GM21717 (cell line): ENCODE results near the gene FAM222B.
A peak's percentile ranks its signal among the peaks of the same experiment; 100 is the strongest.

Experiments
- ATAC-seq: cut with Tn5 transposase; IDR thresholded peaks from one replicate; pipeline ENCODE4 v1.9.1; 2021; ENCODE audit warnings: mild to moderate bottlenecking, moderate library complexity; ENCODE audit not compliant: unreplicated experiment

The FAM222B gene

DNA sequence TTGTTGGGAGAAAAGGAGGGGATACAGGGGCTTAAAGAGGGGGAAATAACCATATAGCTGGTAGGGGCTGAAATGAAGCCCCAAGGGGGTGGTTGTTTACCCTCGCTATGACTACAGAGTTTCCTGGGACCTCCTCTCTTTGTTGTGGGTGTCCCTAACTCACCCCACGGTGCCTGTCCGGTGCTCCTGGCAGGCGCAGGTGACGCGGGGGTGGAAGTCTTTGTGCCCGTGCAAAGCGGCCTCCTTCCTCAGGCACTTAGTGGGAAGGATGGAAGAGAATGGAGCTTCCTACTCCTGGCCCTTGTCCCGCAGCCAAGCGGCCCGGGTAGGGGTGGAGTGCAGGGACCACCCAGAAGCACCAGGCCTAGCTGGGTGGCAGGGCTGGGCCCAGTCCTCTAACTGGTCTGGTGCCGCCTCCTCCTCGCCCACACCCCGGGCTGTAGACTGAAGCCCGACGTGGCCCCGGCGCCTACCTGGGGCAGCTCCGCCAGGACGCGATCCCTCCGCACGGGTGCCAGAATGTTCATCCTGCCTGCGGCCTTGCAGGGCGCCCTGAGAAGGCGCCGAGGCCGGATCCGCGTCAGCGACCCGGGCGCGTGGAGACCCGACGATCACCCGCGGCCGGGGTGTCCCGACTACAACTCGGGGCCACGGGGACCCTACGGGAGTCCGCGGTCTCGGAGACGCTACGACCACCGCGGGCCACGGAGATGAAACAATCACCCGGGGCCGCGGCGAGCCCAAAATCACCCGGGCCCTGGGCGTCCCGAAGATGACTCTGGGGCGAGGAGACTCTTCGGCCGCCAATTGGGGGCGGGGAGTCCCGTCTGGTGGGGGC, 125.6 kb downstream of the FAM222B start:
- no peak for ATAC-seq

DNA sequence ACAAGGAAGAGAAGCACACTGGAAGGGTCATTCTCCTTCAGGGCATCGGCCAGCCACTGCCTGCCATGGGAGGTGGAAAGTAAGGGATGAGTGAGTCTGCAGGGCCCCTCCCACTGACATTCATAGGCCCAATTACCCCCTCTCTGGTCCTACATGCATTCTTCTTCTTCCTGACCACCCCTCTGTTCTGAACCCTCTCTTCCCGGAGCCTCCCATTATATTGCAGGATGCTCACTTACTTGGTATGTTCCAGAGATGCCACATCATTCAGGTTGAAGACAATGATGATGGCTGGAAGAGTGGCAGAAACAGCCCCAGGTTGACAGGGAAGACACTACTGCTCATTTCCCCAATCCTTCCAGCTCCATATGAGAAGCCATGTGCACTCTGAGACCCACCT, 127.4 kb downstream of the FAM222B start:
- no peak for ATAC-seq

DNA sequence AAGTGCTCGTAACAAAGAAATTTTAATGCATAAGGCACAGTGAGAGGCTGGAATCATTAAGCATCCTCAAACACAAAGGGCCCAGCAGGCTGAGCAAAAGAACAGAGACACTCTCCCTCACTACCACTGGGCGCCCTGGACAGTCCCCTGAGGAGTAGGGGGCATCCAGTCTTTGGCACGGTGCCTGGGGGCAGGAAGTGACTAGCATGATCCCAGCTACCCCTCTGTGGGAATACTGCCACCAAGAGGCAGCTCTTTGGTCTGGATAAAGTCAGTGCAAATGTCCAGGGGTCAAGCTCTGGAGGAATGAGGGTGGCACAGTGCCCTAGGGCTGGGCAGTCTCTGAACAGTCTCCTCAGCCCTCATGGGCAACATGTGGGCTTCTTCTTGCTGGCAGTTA, 128.3 kb downstream of the FAM222B start:
- no peak for ATAC-seq

DNA sequence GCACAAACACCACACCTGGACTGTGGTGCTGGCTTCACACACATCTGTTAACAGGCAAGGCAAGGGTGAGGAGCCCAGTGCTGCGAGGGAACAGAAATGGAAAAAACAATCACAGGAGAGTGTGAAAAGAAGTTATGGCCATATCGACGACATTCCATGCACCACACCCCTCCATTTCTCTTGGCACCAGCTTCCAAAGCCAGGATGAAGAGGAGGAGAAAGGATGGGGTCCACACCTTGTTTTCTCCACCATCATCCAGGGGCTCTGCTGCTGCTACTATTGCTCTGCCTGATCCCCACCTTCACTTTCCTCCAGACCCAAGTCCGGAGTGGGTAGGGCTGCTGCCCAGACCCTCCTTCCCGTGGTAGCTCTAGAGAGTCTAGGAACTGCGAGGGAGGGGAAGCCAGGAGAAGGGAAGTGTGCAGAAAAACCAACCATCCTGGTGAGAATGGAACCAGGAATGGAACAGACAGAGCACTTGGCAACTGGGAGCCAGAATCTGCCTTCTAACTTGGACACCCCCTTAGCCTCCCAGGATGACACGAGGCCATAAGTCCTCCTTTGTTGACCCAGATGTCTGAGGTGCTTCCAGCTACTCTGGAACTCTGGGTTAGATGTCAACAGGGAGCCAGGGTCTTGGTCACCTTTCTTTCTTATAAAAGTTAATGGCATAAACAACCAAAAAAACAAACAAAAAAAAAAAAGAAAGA, 129.7 kb downstream of the FAM222B start:
- no peak for ATAC-seq

DNA sequence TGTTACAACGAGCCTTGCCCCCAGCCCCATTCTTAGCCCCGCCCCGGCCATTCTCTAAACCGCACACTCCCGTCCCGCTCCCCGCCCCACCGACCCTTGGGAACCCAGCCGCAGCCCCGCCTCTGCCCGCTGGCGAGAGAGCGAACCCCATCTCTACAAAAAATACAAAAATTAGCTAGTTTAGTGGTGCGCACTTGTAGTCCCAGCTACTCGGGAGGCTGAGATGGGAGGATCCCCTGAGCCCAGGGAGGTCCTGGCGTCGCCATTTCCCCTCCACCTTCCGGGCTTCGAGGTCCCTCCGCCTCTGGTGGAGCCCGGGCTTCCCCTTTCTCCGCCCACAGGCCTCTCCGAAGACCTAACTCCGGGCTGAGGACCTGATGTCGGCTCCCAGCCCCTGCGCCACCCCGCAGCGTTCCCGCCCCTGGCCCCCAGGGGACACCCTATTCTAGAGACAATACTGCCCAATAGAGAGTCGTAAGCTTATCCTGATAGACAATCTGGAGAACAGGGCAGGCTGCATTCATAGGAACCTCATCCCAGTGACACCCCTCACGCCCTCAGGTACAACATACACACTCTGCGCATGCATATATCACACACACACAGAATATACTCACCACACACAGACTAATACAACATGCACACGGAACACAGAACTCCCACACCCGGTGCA, 130.4 kb downstream of the FAM222B start:
- no peak for ATAC-seq

DNA sequence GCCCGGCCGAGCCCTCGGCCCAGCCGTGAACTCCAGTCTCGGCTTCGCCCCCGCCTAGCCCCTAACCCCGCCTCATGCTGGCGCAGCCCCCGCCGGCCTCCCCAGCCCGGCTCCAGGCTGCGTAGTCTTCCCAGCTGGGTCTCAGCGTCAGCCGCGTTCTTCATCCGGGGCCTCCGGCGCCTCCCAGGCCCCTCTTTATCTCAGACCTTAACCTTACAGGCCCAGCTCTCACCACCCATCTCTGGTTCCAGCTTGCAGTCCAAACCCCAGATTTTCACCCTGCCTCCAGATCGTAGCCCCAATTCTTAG, 130.9 kb downstream of the FAM222B start, which contains the start of gene PROCA1:
Gene PROCA1, minus strand, starts transcription at position 166 of the 309 bp plus-strand sequence. CDS start 228 bp downstream, outside the sequence.
- ATAC-seq: no peak

DNA sequence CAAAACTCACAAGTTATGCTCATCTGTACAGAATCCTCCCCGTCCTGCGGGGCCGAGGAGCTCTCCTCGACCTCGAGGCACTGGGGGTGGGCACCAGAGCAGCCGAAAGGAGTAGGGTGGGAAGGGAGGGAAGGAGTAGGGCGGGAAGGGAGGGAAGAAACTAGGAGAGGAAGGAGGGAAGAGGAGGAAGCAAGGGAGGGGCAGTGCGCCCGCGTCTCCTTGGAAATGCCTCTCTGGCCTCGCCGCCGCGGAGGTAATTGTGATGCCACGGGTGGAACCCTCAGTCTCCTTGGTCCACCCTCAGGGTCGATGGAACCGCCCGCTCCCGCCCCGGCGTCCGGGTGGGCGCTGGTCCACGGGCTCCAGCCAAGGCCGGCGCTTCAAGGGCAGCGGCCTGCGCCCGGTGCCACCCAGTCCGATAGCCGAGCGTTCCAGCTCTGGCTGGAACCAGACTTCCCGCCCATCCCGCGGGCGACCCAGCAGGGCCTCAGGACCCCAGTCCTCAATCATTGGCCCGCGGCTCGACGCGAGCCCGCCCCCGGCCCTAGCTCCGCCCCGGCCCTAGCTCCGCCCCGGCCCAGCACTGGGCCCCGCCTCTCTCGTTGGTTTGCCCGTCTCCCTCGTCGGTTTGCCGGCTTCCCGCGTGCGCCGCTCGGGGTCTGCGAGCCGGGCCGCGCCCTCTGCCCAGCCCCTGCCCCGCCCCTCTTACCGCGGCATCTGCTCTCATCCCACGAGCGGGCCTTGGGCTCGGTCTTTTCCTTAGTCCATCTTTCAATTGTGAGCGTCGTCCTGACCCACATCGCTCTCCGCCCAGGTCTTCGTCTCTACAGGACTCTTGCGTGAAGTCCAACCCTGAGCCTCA, 131.5 kb downstream of the FAM222B start:
- peak; percentile 63 for ATAC-seq

DNA sequence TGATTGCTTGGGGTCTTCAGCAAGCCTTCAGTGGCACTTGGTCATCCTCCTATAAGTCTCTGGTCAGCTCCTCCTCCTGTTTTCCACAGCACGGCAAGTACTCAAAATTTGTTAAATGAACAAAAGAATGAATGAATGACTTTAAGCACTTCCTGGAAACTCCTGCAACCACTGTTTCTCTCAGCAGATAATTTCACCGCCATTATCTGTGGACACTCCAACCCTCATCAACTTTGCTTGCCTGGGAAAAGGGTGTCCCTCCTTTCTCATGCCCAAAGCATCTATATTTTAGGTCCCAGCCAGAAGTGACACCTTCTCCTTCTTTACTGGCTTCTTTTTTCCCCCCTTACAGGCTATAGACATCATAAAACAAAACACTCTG, 135.3 kb downstream of the FAM222B start:
- no peak for ATAC-seq

DNA sequence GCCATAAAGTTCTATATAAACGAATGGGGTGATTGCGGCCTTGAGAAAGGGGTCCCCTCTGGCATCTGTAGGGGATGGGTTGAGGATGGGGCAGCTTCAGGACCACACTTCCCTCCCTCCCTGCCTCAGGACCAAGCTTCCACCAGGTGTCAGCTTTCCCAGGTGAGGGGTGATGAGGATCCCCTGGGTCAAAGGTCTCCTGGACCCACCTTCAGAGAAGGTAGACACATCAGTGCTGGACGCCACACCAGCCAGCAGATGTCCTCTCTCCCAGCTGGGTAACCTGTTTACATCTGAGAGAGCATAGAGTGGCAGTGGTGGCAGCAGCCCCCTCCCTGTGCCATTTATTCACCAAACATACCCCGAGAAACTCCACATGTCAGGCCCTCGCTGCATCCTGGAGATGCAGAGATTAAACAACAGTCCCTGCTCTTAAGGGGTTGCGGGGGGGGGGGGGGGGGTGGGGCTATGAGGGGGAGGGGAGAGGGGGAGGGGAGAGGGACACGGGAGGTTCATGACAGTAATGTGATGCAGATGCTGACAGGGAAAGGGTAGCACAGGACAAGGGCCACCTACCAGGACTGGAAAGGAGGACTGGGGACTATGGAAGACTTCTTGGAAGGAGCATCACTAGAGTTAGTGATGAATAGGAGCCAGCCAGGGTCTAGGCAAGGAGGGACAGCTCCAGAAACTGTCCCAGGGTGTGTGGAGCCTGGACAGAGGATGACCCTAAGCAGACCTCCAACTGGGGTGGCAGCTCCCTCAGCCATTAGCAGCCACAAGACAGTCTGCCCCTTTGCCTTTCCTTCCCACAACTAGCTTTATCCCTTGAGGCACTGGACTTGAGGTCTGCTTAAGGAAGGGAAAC, 135.9 kb downstream of the FAM222B start:
- no peak for ATAC-seq
